ENCODE data around the gene PAX2.

PAX2 gene

GRCh38 chr10:100746784-100747455, 1.5 kb downstream of the PAX2 start:
- no peak overlapping the region for H3K27ac ChIP-seq
- TF ChIP-seq CTCF (conservative IDR thresholded peaks at IDR 0.05), result no peak
- TF ChIP-seq ZFX (IDR thresholded peaks at IDR 0.05), result no peak

- H3K27ac ChIP-seq, result no peak overlapping the region
- TF ChIP-seq ZFX (IDR thresholded peaks at IDR 0.05), result no peak
- TF ChIP-seq CTCF (conservative IDR thresholded peaks at IDR 0.05), result no peak
These were observed 2.3 kb downstream of the PAX2 start for GRCh38 chr10:100747456-100748230.

GRCh38 chr10:100748231-100749058, 3.1 kb downstream of the PAX2 start:
- H3K27ac ChIP-seq, result no peak overlapping the region

GRCh38 chr10:100749059-100749308, 3.6 kb downstream of the PAX2 start:
- H3K27ac ChIP-seq, result no peak overlapping the region
- no peak for TF ChIP-seq CTCF (conservative IDR thresholded peaks at IDR 0.05)
- no peak for TF ChIP-seq ZFX (IDR thresholded peaks at IDR 0.05)

More at GRCh38 chr10:100748231-100749058, 3.1 kb downstream of the PAX2 start:
- no peak for TF ChIP-seq CTCF (conservative IDR thresholded peaks at IDR 0.05)
- no peak for TF ChIP-seq ZFX (IDR thresholded peaks at IDR 0.05)

- TF ChIP-seq ZFX (IDR thresholded peaks at IDR 0.05), result no peak
- TF ChIP-seq CTCF (conservative IDR thresholded peaks at IDR 0.05), result no peak
These were observed 4.2 kb downstream of the PAX2 start for GRCh38 chr10:100749309-100750217.

GRCh38 chr10:100750291-100751210, 5.2 kb downstream of the PAX2 start:
- TF ChIP-seq CTCF (conservative IDR thresholded peaks at IDR 0.05) (no peak), ZFX (IDR thresholded peaks at IDR 0.05) (no peak)
- H3K27ac ChIP-seq, result no peak overlapping the region

More at GRCh38 chr10:100749309-100750217, 4.2 kb downstream of the PAX2 start:
- H3K27ac ChIP-seq, result no peak overlapping the region
